D341Med (cell line): ENCODE measurements around the gene POLR2H.
A peak's percentile ranks its signal among the peaks of the same experiment; 100 is the strongest.

Experiments used
- DNase-seq: peaks from one replicate; pipeline ENCODE4 v3.0.0; 2012; ENCODE audit warnings: low spot score

Gene POLR2H

DNA sequence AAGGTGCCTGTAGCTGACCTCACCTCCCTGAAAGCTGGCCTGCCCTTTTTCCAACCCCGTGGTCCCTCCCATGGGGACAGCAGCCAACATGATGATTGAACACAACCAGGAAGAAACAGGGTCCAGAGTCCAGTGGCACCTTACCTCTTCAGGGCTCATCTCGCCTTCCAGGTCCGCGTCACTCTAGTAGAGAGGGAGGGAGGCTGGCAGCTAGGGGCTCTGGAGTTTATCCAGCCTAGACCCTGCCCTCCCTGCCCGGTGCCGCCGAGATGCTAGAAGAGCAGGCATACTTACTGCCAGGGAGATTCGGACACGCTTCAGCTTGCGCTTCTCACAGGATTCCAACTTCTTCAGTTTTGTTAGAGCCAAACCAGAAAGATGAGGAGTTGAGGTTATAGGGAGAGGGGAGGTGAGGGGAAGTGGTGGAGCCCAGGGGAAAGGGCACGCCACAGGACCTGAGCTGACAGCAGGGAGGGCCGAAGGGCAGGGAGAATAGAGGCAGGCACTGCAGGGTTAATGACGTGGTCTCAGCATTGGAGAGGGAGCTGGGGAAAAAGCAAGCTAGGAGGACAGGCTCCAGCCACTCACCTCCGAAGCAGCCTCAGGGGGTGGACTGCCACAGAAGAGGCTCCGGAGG lies 9.2 kb upstream of the POLR2H start:
- DNase-seq: no peak

DNA sequence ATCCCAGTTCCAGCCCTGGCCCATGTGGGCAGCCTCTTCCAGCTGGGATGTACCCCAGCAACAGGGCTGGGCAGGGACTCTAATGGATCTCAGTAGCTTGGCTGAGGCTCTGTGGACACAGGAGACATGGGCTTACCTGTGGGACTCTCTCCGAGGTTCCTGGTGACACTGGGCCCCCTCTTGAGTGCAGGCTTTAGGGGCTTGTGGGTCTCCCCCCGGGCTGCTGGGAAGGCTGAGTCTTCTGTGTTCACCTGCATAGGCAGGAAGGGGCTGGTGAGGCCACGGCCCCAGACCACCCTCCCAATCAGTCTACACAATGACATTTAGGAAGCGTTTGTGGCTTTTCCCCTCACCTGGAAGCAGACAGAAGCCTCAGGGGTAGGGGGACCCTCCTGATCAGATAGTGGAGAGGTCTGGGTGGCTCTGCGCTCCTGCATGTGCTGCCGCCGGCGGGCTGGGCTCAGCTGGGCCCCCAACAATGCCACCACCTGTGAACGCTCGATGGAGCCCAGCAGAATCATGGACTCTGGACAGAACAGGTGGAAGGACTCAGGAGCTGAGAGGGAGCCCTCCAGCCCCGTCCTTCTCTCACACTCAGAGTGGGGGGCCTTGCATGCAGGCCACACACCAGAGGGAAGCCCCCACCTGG lies 8.5 kb upstream of the POLR2H start:
- no peak for DNase-seq

DNA sequence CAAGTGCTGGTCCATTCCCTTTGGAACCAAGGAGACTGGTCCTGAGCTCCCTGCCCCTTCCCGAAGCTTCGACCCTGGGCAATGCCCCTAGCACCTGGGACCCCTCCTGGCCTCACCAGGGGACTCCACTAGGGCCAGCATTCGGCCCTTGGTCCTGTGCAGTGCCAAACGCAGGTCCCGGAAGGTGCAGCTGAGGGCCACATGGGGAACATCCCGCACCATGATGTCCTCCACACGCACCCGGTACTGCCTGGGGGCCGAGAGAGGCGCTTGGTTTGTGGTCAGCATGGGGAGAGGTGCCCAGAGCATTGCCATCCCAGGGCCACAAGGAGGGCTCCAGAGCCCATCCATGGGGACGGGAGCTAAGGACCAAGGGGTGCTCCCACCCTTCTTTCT lies 8.0 kb upstream of the POLR2H start:
- no peak for DNase-seq

DNA sequence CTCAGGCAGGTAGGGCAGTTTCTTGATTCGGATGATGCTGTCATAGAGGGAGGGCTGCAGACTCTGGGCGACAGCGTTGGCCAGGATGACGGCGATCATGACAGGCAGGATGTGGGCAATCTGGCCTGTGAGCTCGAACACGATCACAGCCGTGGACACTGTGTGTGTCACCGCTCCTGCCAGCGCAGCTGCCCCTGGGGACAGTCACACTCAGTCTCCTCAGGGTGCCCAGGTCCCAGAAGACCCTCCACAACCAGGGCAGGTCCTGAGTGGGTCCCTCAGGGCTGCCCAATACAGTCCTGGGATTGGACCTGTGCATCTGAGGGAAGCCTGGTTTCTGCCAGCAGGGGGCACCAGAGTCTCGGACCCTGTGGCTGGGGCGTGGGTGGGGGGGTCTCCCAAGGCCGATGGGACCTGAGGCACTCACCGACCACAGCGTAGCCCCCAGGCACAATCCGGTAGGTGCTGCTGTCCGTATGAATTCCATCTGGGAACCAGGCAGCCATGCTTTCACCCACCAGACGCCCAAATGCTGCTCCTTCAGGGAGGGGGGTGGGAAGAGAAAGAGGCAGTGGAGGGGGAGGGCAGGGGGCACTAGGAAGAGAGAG lies 7.3 kb upstream of the POLR2H start:
- peak; percentile 85 for DNase-seq

DNA sequence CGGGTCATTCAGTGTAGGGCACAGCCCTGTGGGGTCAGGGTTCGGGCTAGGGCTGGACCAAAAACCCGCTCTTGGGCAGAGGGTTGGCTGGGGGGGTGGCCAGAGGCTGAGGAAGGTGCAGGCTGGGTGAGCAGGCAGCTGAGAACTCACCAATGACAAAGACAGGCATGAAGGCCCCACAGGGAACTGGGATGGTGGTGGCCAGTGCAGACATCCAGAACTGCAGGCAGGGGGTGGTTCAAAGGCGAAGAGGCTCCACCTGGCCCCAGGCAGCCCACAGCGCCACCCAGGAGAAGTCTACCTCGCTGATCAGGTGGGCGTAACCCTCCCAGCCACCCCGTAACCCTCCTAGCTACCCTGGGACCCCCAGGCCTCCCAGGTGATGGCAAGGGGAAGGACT lies 6.8 kb upstream of the POLR2H start:
- no peak for DNase-seq

DNA sequence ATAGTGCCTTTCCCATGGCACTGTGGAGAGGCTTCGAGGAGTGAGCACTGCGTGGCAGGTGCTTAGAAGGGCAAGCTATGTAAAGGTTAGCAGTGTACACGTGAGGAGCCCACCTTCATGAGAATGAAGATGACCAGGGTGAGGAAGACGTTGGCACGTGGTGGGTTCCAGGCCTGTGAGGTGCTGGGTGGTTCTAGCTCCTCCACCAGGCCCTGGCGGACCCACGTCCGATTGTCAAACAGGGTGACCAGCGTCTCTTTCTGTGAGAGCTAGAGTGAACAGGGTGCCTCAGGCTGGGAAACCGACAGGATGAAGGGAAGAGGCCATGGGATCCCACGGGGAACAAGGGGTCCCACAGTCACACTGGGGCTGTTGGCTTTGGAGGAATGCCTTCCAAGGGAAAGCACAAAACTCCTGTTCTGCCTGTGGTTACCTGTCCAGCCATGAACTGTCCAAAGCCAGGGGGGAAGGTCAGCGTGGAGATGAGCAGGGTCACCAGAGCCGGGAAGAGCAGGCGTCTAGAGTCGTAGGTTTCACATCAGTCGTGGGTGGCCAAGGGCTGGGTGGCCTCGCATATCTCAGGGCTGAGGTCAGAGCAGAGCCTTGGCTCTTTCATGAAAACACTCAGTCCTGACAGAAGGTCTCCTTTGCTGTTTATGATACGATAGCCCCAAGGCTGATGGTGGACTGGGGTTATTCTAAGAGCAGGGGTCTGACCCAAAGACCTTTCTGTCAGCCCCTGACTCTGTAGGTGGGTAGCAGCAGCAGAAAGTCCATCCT lies 6.1 kb upstream of the POLR2H start:
- no peak for DNase-seq

DNA sequence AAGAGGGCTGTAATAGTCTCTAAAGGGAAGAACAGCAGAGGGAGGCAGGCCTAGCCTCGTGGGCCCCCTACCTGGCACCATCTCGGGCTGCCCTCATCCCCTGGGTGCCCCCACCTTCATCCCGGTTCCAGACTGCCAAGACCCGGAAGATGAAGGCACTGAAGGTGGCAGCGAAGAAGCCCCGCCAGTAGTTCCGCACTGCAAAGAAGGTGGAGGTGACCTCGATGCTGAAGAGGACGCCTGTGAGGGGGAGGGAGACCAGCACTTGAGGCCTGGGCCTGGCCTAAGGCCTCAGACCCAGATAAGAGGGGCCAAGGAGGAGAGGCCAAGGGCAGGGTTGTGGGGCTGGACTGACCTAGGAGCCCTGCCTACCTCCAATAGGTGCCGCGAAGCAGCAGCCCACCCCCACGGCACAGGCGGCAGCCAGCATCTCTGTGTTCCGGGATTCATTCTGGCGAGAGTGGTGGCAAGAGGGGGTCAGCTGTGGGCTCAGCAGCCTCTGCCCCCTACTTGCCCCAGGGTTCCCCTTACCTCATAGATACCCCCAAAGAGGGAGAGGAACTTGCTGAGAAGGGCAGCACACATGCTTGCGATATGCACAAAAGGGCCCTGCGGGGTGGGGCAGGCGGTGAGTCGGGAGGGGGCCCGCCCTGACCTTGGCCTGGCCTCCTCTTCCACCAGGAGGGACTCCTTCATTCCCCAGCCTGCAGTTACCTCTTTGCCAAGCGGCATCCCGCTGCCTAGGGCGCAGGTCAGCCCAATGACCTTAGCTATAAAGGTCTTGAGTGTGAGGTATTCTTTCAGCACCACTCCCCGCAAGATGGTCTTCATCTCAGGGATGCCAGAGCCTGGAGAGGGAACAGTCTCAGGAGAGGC lies 4.0 kb upstream of the POLR2H start:
- DNase-seq: no peak

DNA sequence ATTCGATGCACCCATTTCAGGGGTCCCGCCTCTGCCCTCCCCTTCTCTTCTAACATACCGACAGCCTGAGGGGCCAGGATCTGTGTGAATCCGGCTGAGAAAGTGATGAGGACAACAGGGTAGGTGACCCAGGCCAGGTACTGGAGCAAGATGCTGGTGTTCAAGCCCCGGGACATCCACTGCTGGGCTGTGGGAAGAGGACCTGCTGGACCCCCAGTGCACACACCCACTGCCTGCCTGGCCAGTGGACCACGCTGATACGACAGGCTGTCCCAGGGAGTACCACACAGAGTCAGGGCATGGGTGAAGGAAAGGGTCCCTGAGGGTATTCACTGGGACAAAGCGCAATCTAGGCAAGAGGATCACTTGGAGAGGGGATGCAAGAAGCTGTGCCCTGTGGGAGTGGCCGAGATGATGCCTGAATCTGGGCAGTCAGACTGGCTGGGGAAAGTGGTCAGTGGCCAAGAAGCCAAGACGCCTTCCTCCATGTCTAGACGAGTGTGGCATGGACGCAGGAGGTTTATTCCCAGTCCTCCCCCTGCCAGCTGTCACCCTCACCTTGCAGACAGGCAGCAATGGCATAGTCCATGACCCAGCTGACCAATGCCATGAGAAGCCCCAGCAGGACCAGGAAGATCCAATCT lies 3.3 kb upstream of the POLR2H start:
- DNase-seq: no peak

DNA sequence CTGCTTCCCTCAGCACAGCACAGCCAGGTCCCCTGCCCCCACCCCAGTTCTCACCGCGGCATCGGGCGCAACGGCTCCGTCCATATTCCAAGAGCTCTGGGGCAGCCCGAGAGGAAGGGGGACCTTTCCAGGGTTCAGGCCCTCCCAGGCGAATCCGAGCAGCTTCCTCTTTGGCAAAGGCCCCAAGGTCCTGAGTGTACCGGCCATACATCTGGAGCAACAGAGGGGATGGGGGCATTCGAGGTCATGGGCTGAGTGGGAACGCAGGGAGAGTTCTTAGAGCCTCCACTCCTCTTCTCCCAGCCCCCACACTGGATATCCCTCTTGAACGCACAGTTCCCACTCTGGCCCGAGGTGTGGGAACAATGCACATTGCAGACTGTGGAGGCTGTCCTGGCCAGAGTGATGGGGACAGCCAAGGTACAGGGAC lies 2.6 kb upstream of the POLR2H start:
- DNase-seq: no peak

DNA sequence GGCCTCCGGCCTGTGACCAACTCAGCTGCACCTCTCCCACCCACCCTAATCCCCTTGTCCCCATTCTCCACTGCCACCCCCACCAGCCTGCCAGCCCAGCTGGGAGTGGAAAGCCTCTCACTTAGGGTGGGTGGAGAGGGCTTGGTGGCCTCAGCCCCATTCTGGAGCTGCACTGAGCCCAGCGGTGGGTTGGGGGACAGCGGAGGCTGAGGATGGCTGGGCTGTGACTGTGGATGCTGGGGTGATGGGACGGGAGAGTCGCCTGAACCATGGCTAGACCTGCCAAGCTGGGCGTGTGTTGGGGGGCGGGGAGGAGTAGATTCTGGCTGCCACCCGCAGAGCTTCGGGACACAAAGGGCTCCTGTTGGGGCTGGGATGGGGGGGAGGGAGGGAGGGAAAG lies 1.9 kb upstream of the POLR2H start:
- no peak for DNase-seq

DNA sequence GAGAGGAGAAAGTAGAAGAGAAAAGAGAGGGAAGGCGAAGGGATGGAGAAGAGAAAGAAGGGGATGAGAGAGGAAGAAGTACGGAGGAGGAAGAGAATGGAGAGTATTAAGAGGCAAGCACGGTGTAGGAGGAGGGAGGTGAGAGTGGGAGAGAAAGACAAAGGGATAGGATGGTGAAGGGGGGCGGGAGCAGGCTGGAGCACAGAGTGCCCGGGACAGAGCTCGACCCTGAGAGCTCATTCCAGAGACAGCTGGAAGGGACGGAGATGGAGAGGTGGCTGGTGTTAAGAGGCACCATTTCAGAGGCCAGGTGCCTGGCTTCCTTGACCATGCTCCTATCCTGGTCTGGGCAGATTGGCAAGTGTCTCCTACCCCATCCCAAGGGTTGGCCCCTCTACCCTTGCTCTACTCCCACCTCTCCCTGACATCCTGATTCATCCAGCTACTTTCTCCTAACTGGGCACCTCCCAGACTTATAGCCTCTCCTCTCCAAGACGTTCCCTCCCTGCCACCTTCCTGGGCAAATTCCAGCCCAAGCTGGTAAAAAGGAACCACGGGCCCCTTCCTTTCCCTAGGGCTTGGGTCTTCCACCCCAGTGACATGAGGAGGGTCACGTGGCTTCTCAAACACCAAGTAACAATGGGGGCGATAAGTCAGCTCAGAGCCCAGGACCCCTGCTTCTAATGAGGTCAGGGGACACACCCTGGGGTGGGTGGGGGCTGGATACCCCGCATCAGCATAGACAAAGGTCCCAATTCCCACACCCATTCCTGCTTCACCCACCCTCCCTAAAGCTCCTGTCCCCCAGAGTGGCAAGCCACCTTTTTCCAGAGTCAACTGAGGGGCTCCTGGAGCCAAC lies 1.2 kb upstream of the POLR2H start:
- no peak for DNase-seq

DNA sequence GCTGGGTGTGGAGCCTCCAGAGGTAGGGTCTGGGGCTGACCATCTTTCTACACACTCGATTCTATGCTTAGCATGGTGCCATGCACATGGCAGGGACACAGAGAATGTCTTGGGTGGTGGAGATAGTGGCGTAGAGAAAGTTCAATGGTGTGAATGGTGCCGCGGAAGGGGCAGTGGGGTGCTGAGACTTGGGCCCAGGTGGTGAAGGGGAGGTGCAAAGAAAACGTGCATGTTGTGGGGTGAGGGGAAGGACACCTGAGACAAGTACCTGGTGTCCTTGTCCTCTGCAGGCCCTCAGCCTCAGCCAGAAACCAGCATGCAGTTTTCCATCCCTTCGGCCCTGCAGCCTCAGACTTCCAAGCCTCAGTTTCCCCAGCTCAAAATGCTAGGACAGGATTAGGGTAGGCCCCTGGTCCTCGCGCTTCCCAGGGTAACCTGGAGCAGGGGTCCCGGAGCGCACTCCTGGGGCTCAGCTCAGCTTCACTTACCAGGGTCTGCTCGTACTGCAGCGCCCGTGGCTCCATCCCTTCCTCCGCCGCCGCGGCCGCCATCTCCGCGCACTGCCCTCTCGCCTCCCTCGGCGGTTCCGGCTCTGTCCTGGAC lies 480 bp upstream of the POLR2H start:
- no peak for DNase-seq

DNA sequence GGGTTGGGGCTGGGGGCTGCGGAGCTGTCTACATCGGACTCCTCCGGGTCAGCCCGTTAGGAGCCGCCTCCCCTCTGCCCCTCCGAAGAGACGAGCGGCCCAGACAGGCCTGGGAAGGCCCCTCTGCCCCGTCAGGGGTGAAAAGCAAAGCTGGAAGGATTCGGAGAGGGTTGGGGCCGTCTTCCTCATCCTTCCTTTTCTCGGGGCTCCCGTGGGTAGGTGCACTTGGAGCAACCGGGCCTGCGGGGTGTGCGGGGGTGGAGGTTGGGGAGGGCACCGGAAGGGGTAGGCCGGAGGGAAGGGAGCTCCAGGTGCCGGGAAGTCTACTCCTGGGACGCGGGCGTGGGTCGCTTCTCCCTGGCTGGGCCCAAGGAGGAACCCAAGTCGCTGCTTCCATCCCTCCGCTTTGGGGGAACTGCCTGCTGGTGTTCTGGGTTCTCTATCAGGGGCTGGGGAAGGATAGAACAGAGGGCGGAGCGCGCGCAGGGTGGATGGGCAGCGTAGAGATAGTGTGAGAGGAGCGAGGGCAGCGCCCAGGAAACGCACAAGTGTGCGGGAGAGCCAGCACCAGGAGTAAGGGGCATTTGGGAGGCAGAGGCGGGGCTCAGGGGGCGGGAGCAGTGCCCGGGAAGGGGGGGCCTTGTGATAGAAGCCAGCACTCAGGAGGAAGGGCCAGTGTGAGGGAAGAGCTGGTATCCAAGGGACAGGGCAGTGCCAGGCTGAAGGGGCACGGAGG lies 590 bp downstream of the POLR2H start:
- peak; percentile 66 for DNase-seq

DNA sequence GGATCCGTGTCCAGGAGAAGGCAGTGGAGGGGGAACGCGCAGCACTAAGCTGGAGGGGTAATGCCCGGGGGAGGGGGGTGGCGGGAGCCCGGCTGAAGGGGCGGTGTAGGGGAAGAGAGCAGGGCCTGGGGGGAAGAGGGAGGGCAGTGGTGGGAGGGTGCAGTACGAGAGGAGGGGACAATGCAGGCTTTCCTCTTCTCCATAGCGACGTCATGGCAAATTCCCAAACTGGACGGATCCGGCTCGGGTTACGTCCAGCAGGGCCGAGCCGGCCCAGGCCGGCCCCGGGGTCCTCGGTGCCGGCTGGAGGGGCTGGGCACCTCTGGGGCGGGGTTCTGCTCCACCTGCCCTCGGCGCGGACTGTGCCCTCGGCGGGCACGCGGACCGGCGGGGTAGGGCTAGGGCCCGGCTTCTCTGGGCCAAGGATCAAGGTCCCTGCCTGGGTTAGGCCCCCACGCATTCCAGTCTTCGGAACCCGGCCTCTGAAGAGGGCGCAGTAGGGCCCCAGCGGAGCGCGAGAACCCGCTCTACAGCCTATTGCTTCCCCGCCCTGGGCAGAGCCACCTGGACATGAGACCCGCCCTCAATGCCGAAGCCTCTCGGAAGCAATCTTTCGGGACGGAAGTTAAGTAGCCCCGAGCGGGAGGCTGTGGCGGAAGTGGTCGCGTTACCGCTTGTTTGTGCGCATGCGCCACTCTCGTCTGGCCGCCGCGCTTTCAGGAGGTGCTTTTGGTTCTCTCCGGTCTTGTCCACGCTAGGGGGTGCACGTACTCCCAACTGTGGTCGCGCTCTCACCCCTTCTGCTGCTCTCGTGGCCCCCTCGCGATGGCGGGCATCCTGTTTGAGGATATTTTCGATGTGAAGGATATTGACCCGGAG lies 1.4 kb downstream of the POLR2H start:
- peak; percentile 96 for DNase-seq

DNA sequence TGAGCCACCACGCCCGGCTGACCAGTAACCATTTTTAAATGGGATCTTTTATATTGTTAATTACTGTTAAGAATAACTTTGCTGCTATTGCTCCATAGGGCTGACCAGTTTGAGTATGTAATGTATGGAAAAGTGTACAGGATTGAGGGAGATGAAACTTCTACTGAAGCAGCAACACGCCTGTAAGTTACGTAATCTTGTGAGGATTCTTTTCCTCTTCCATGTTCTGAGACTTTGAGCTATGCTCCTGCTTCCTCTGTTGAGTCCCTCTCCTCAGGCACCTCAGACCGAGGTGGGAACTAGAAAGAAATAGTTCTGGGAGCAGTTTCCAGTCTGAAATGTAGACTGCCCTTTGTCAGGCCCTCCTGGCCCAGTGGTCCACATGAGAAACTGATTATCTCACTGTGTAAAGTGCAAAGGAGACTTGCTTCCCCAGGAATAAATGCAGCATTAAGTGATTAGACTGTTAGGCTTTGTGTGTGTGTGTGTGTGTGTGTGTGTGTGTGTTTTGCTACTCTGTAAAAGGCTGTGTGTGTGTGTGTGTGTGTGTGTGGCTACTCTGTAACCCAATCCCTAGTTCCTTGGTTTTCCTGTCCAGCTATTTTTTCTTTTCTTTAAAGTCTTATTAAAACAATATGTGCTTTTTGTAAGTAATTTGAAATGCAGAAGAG lies 5.2 kb downstream of the POLR2H start:
- DNase-seq: no peak

DNA sequence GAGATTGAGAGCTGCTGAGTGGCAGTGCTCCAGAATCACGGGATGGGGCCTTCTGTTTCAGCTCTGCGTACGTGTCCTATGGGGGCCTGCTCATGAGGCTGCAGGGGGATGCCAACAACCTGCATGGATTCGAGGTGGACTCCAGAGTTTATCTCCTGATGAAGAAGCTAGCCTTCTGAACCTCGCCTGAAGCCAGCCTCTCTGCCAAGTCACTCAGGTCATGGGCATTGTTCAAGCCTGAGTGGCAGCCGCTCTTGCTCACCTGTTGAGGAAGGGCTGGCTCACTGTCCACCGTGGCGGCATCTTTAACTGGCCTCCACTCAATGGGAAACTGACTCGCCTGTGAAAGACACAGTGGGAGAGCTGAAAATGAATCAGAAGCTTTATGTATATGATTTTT lies 6.6 kb downstream of the POLR2H start:
- DNase-seq: no peak

DNA sequence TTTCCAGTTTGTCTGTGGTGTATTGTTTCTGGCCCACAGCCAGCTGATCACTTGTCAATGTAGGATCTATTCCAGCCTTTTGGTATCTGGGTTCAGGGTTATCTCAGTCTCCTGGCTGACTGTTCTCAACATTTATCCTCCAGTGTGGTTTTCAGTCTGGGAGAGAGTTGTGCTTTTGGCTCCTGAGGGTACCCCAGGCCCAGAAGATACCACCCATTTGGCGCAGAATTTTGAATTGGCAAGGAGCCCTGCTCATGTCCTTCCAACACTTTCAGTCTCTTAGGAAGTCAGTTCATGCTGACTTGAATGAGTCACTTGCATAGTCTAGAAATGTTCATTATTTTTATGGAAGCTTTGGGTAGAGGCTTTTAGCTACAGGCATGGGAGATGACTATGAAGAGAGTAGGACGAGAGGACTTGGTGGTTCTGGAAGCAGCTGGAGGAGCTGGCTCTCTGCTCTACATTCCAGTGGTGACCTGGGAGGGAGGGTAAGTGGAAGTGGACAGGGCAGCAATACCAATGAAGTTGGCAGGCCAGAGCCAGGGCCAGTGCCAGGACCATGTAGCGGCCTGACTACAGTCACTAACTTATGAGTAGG lies 7.2 kb downstream of the POLR2H start:
- no peak for DNase-seq
